ENCODE data around the gene TAF4.

GRCh38 chr20:61963149-61963548 lies 102.5 kb downstream of the TAF4 start:
- TF ChIP-seq YY1 (IDR thresholded peaks at IDR 0.05; ENCODE audit: insufficient read depth, insufficient read length) = no peak
- no peak for TF ChIP-seq ZNF274 (IDR thresholded peaks at IDR 0.05; ENCODE audit: low read depth, low read length)
- no peak for TF ChIP-seq SUZ12 (IDR thresholded peaks at IDR 0.05; ENCODE audit: extremely low read depth, insufficient read depth, insufficient read length)

All from NT2/D1 (cell line).